ENCODE measurements around the gene MORN3.
"Not testable (repeated sequence)": the region's sequence is repeated elsewhere in the genome, so short reads cannot be mapped to it uniquely, and the experiment has no call there.

MORN3 gene, protein sequence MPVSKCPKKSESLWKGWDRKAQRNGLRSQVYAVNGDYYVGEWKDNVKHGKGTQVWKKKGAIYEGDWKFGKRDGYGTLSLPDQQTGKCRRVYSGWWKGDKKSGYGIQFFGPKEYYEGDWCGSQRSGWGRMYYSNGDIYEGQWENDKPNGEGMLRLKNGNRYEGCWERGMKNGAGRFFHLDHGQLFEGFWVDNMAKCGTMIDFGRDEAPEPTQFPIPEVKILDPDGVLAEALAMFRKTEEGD

GRCh38 chr12:121669521-121669900 lies at the start of gene MORN3:
Gene MORN3, minus strand, starts transcription at chr12:121669654. Its CDS starts 171 bp downstream, at chr12:121669483.
- peaks cover 14% of the 10 kb centered on the region for H3K36me3 Mint-ChIP-seq
- H3K9me3 Mint-ChIP-seq: no peaks in the 10 kb centered on the region
- DNase-seq: no peak
- H3K27ac Mint-ChIP-seq: peak within 1 kb of the TSS; percentile 100
- no peaks in the 10 kb centered on the region for H3K27me3 Mint-ChIP-seq
- CTCF ChIA-PET: interaction anchor here (0.7 to 5.2 kb wide), 16 partner anchors 10 to 227 kb away, joined by 3 to 96 read pairs (median 6); partner anchors contain the start of gene ORAI1
- no peak within 1 kb of the TSS for H3K4me3 Mint-ChIP-seq
- peaks cover 77% of the 10 kb centered on the region for H3K4me1 Mint-ChIP-seq

DNA sequence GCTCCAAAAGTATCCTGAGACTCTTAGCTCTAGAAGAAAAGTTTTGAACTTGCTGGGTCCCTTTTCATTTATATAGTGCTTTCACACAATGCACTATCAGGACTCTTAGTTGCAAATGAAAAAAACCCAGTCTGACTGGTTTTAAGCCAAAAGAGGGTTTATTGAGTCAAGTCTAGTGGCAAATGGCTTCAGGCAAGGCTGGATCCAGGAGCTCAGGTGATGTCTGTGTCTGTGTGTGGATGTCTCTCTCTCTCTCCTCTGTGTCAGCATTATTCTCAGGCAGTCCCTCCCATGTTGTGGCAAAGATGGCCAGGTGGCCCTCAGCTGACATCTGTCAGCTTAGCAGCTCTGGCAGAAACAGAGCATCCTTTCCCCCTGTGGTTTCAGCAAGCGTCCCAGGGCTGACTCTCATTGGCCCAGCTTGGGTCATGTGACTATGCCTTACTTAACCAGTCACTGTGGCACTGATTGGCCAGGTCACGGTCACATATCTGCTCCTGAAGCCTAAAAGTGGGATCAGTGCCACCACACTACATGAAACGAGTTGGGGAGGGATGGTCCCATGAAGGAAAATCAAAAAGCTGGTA lies 49.3 kb upstream of the MORN3 start:
- Mint-ChIP-seq H3K27ac (no peak overlapping the region), H3K9me3 (no peaks in the 10 kb centered on the region), H3K27me3 (no peaks in the 10 kb centered on the region), H3K4me3 (no peak overlapping the region), H3K36me3 (peaks cover 2% of the 10 kb centered on the region), H3K4me1 (peaks cover 11% of the 10 kb centered on the region)
- CTCF ChIA-PET: interaction anchor here (0.9 to 1.3 kb wide), 3 partner anchors 10 to 93 kb away, joined by 3 to 4 read pairs (median 3); no protein-coding TSS in a partner anchor
- peak; percentile 38 for DNase-seq

DNA sequence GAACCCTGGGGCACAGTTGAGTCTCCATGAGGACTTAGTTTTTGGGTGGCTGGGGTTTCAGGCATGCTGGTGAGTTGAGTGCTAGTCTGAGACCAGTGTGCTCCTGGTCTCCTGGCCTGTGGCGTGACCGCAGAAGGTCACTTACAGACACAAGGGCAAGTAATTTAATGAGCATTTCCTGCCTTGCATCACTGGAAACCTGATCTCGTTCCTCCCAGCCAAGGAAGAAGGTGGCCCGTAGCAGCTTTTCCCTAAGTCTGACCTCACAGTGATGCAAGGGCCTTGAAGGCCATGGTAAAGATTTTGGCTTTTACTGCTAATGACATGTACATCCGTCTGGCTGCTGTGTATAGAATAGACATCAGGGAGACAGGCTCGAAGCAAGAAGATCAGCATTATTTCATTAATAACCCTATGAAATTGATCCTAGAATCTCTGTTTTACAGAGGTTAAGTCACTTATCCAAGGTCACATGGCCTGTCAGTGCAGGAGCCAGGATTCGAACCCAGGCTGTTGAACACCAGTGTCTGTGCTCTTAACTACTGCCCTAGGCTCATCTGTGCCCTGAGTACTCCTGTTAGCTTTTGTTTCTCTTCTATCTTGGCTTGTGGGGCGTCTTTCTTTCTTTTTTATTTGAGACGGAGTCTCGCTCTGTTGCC lies 47.7 kb upstream of the MORN3 start:
- no peak overlapping the region for H3K4me3 Mint-ChIP-seq
- peaks cover 17% of the 10 kb centered on the region for H3K4me1 Mint-ChIP-seq
- H3K27me3 Mint-ChIP-seq: no peaks in the 10 kb centered on the region
- H3K36me3 Mint-ChIP-seq: peaks cover 2% of the 10 kb centered on the region
- no peaks in the 10 kb centered on the region for H3K9me3 Mint-ChIP-seq
- no peak for DNase-seq
- CTCF ChIA-PET: no interaction called here
- H3K27ac Mint-ChIP-seq: no peak overlapping the region

GRCh38 chr12:121715862-121716435 lies 46.5 kb upstream of the MORN3 start:
- CTCF ChIA-PET: interaction anchor here (1.9 kb wide), 1 partner anchor 57 kb away, joined by 6 read pairs; no protein-coding TSS in a partner anchor
- Mint-ChIP-seq H3K36me3 (peaks cover 2% of the 10 kb centered on the region), H3K27ac (no peak overlapping the region), H3K4me3 (no peak overlapping the region), H3K4me1 (peaks cover 28% of the 10 kb centered on the region), H3K9me3 (no peaks in the 10 kb centered on the region), H3K27me3 (no peaks in the 10 kb centered on the region)
- DNase-seq: no peak

DNA sequence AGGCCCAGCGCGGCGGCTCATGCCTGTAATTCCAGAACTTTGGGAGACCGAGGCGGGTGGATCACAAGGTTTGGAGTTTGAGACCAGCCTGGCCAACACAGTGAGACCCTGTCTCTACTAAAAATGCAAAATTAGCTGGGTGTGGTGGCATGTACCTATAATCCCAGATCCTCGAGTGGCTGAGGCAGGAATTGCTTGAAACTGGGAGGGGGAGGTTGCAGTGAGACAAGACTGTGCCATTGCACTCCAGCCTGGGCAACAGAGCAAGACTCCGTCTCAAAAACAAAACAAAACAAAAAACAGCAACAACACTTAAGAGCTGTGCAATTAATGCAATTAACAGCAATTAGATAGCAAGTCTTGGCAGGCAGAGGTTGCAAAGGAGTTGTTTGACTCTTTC lies 45.6 kb upstream of the MORN3 start:
- not testable (repeated sequence) for H3K27me3 Mint-ChIP-seq, H3K36me3 Mint-ChIP-seq, H3K4me3 Mint-ChIP-seq, H3K9me3 Mint-ChIP-seq, H3K27ac Mint-ChIP-seq, DNase-seq
- CTCF ChIA-PET: interaction anchor here (1.9 kb wide), 1 partner anchor 58 kb away, joined by 6 read pairs; no protein-coding TSS in a partner anchor
- peaks cover 34% of the 10 kb centered on the region for H3K4me1 Mint-ChIP-seq

- Mint-ChIP-seq H3K4me3 (peak overlapping the region; percentile 85), H3K36me3 (peaks cover 2% of the 10 kb centered on the region), H3K27me3 (peaks cover 10% of the 10 kb centered on the region), H3K9me3 (no peaks in the 10 kb centered on the region), H3K4me1 (peaks cover 41% of the 10 kb centered on the region), H3K27ac (peak overlapping the region; percentile 28)
- no peak for DNase-seq
- CTCF ChIA-PET: interaction anchor here (0.5 to 3.2 kb wide), 5 partner anchors 59 to 485 kb away, joined by 3 to 18 read pairs (median 4); partner anchors contain the start of gene RHOF
These were observed 44.3 kb upstream of the MORN3 start for GRCh38 chr12:121713793-121714192.

- no peaks in the 10 kb centered on the region for H3K9me3 Mint-ChIP-seq
- peak overlapping the region; percentile 85 for H3K4me3 Mint-ChIP-seq
- peaks cover 38% of the 10 kb centered on the region for H3K4me1 Mint-ChIP-seq
- H3K27me3 Mint-ChIP-seq: peaks cover 10% of the 10 kb centered on the region
- DNase-seq: no peak
- H3K27ac Mint-ChIP-seq: peak overlapping the region; percentile 79
- CTCF ChIA-PET: interaction anchor here (0.5 to 3.2 kb wide), 4 partner anchors 60 to 485 kb away, joined by 3 to 18 read pairs (median 11); partner anchors contain the start of gene RHOF
- peaks cover 2% of the 10 kb centered on the region for H3K36me3 Mint-ChIP-seq
These were observed 43.9 kb upstream of the MORN3 start for GRCh38 chr12:121713257-121713777.

- CTCF ChIA-PET: interaction anchor here (0.9 to 3.2 kb wide), 6 partner anchors 9 to 86 kb away, joined by 3 to 18 read pairs (median 4); partner anchors contain the start of genes ORAI1 and RHOF
- Mint-ChIP-seq H3K27me3 (peaks cover 10% of the 10 kb centered on the region), H3K36me3 (peaks cover 2% of the 10 kb centered on the region), H3K4me1 (peaks cover 37% of the 10 kb centered on the region), H3K27ac (peak within 1 kb of the TSS; percentile 93), H3K9me3 (no peaks in the 10 kb centered on the region), H3K4me3 (peak within 1 kb of the TSS; percentile 85)
- peak; percentile 87 for DNase-seq
These were observed 43.2 kb upstream of the MORN3 start, which contains the start of gene TMEM120B for GRCh38 chr12:121712461-121713256. Gene TMEM120B, plus strand, starts transcription at chr12:121712752. Its CDS starts 144 bp downstream, at chr12:121712896.

DNA sequence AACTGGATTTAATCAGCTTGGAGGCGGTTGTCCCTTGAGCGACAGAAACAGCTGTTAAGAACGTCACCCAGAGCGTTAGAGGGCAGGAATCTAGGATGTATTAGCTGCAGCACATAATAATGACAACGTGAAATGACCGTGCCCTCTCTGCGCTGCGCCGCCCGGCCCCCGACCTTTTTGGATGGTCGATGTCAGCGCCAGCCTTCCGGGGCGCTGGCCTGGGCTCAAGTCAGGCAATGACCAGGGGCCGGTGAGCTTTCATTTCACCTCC lies 42.7 kb upstream of the MORN3 start:
- CTCF ChIA-PET: interaction anchor here (0.6 to 3.2 kb wide), 6 partner anchors 10 to 85 kb away, joined by 3 to 18 read pairs (median 4); partner anchors contain the start of genes ORAI1 and RHOF
- H3K4me1 Mint-ChIP-seq: peaks cover 37% of the 10 kb centered on the region
- no peaks in the 10 kb centered on the region for H3K9me3 Mint-ChIP-seq
- peak overlapping the region; percentile 85 for H3K4me3 Mint-ChIP-seq
- peaks cover 10% of the 10 kb centered on the region for H3K27me3 Mint-ChIP-seq
- peak; percentile 48 for DNase-seq
- peaks cover 2% of the 10 kb centered on the region for H3K36me3 Mint-ChIP-seq
- H3K27ac Mint-ChIP-seq: peak overlapping the region; percentile 93

- DNase-seq: peak; percentile 61
- Mint-ChIP-seq H3K27ac (peak overlapping the region; percentile 93), H3K4me3 (peak overlapping the region; percentile 85), H3K4me1 (peaks cover 37% of the 10 kb centered on the region), H3K9me3 (no peaks in the 10 kb centered on the region), H3K36me3 (peaks cover 2% of the 10 kb centered on the region), H3K27me3 (peaks cover 10% of the 10 kb centered on the region)
- CTCF ChIA-PET: interaction anchor here (0.6 to 3.2 kb wide), 8 partner anchors 10 to 217 kb away, joined by 3 to 18 read pairs (median 4); partner anchors contain the start of genes ORAI1 and RHOF
These were observed 42.1 kb upstream of the MORN3 start for GRCh38 chr12:121711361-121712189.

DNA sequence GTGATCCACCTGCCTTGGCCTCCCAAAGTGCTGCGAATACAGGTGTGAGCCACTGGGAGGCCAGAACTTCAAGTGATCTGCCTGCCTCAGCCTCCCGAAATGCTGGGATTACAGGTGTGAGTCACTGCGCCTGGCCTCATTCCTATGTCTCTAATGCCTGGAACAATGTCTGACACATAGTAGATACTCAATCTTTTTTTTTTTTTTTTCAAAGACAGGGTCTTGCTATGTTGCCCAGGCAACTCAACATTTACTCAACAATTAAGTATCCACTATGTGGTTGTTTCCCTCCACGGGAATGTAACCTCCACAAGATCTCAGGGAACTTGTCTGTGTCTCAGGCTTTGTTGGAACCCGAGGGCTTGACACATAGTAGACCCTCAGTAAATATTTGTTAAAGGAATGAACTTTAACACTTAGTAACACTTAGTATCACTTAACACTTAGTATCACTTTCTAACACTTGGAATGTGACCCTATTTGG lies 40.1 kb upstream of the MORN3 start:
- Mint-ChIP-seq H3K36me3 (no peaks in the 10 kb centered on the region), H3K27me3 (peaks cover 14% of the 10 kb centered on the region), H3K27ac (no peak overlapping the region), H3K4me3 (no peak overlapping the region), H3K4me1 (peaks cover 37% of the 10 kb centered on the region), H3K9me3 (peaks cover 5% of the 10 kb centered on the region)
- DNase-seq: no peak
- CTCF ChIA-PET: interaction anchor here (0.7 to 1.7 kb wide), 2 partner anchors 20 to 85 kb away, joined by 3 to 6 read pairs; partner anchors contain the start of gene RHOF

- not testable (repeated sequence) for DNase-seq, H3K9me3 Mint-ChIP-seq, H3K4me3 Mint-ChIP-seq, H3K27ac Mint-ChIP-seq, H3K36me3 Mint-ChIP-seq
- Mint-ChIP-seq H3K27me3 (peaks cover 17% of the 10 kb centered on the region), H3K4me1 (peaks cover 37% of the 10 kb centered on the region)
- CTCF ChIA-PET: interaction anchor here (1.7 kb wide), 1 partner anchor 85 kb away, joined by 6 read pairs; the partner anchor contains the start of gene RHOF
These were observed 39.6 kb upstream of the MORN3 start for GRCh38 chr12:121709064-121709424.
